Measurements from ENCODE around the gene PPP1R3G.

Gene PPP1R3G

DNA sequence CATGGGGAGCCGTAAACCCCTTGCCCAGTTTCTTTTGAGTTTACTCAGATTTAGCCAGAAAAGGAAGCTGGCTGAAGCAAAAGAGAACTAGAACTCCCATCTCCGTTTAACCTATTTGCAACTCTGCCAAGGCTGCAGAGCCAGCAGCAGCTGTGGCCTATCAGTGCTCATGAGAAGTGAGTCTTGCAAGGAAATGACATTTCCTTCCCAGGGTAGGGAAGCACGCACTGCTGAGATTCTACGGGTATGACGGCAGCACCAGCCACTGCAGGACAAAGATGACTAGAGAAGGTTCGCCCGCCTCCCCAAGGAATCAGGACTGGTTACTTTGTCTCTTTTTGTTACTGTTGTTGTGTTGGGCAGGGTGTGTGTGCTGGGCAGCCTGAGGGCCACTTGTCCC lies 47.6 kb downstream of the PPP1R3G start:
- no peak for DNase-seq (ENCODE audit: extremely low spot score, insufficient read length, low read depth)
- peak; percentile 78 for FAIRE-seq

DNA sequence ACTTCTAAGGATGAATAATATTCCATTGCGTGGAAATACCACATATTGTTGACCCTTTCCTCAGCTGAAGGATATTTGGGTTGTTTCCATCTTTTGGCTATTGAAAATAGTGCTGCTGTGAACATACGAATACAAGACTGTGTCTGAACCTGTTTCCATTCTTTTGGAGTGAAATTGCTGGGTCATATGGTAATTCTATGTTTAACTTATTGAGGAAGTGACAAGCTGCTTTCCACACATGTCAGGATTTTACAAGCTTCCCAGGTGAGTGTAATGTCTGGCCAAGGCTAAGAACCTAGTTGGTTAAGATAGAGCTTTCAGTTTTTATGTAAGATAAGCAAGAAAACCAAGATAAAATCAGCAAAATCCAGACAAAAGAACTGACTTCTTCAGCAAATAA lies 48.8 kb downstream of the PPP1R3G start:
- no peak for FAIRE-seq
- no peak for DNase-seq (ENCODE audit: extremely low spot score, insufficient read length, low read depth)

DNA sequence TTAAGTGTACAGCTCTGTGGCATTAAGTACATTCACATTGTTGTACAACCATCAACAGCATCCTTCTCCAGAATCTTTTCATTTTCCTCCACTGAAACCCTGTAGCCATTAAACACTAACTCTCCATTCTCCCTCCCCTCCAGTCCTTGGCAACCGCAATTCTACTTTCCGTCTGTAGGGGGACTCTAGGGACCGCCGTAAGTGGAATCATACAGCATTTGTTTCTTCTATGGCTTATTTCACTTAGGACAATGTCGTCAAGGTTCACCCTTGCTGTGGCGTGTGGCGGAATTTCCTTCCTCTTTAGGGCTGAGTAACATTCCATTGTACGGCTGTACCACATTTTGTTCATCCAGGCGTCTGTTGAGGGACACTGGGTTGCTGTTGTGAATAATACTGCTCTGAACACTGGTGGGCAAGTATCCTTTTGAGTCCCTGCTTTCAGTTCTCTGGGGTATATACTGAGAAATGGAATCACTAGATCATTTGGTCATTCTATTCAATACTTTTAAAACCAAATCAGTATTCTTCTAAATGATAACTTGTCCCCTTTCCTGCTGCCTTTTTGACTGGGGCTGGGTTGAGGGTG lies 50.7 kb downstream of the PPP1R3G start:
- DNase-seq (ENCODE audit: extremely low spot score, insufficient read length, low read depth) (no peak), FAIRE-seq (peak; percentile 77)

DNA sequence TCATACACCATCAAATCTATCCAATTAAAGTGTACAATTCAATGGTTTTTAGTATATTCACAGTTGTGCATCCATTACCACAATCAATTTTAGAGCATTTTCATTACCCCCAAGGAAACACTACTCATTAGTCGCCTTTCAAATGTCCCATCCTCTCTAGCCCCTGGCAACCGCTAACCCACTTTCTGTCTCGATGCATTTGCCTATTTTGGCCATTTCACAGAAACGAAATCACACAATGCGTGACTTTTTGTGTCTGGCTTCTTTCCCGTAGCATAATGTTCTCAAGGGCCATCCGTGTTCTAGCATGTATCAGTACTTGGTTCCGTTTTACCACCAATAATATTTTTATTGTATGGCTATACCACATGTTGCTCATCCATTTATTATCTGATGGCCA lies 51.7 kb downstream of the PPP1R3G start:
- FAIRE-seq, result no peak
- DNase-seq (ENCODE audit: extremely low spot score, insufficient read length, low read depth), result no peak

Measured in GM18507 (cell line).